ENCODE results near the gene DNAJA1. TPM values are rescaled to one million over a fixed set of nuclear protein-coding genes. Genes with fewer than 3 reads are reported as not detected.

Gene DNAJA1
- total RNA-seq, 2 experiments from 2014 or later: 109 to 110 TPM

- CTCF ChIA-PET (ENCODE audit: unreplicated experiment): no interaction called here
- Histone ChIP-seq H3K4me2 (ENCODE audit: low read length) (no peak overlapping the region), H3K9me2 (ENCODE audit: insufficient read depth, low read length) (no peaks in the 10 kb centered on the region), H3K9me3 (ENCODE audit: low read length) (no peaks in the 10 kb centered on the region), H3K27ac (ENCODE audit: low read depth, low read length, poor library complexity, severe bottlenecking) (no peak overlapping the region), H3K4me1 (ENCODE audit: insufficient read depth, low read length, poor library complexity, severe bottlenecking) (peaks cover 15% of the 10 kb centered on the region), H3K4me3 (ENCODE audit: low read depth, low read length, poor library complexity, severe bottlenecking) (no peak overlapping the region), H3K79me2 (ENCODE audit: insufficient read depth, low read depth, low read length) (peaks cover 66% of the 10 kb centered on the region), H3K36me3 (ENCODE audit: insufficient read depth, low read length) (peaks cover 100% of the 10 kb centered on the region), H4K20me1 (ENCODE audit: insufficient read depth, low read length) (peaks cover 28% of the 10 kb centered on the region), H2AFZ (ENCODE audit: low read length) (no peak overlapping the region)
- POLR2A ChIA-PET: no interaction called here
- DNase-seq (ENCODE audit: low spot score): no peak
- no peak for TF ChIP-seq EZH2phosphoT487 (IDR thresholded peaks at IDR 0.05; ENCODE audit: borderline replicate concordance, low read depth, low read length)
- TF ChIP-seq CTCF (conservative IDR thresholded peaks at IDR 0.05; ENCODE audit: low read length): no peak
- no TSS peak for BruUV-seq (replicated peaks)
- intact Hi-C loops (cut with micrococcal nuclease; ENCODE audit: unreplicated experiment): no loop called here
Measured at GRCh38 chr9:33032865-33033264, 7.8 kb downstream of the DNAJA1 start.

GRCh38 chr9:33040792-33041431, 15.8 kb downstream of the DNAJA1 start:
- Histone ChIP-seq H3K36me3 (ENCODE audit: insufficient read depth, low read length) (peaks cover 82% of the 10 kb centered on the region), H3K4me3 (ENCODE audit: low read depth, low read length, poor library complexity, severe bottlenecking) (no peak overlapping the region), H3K9me3 (ENCODE audit: low read length) (no peaks in the 10 kb centered on the region), H2AFZ (ENCODE audit: low read length) (no peak overlapping the region), H3K4me1 (ENCODE audit: insufficient read depth, low read length, poor library complexity, severe bottlenecking) (no peaks in the 10 kb centered on the region), H3K9me2 (ENCODE audit: insufficient read depth, low read length) (no peaks in the 10 kb centered on the region), H3K4me2 (ENCODE audit: low read length) (no peak overlapping the region), H4K20me1 (ENCODE audit: insufficient read depth, low read length) (no peaks in the 10 kb centered on the region), H3K27ac (ENCODE audit: low read depth, low read length, poor library complexity, severe bottlenecking) (no peak overlapping the region), H3K79me2 (ENCODE audit: insufficient read depth, low read depth, low read length) (no peaks in the 10 kb centered on the region)
- intact Hi-C loops (cut with micrococcal nuclease; ENCODE audit: unreplicated experiment): no loop called here
- CTCF ChIA-PET (ENCODE audit: unreplicated experiment): interaction anchor here (0.6 kb wide), 1 partner anchor 148 kb away, joined by 10 read pairs; no protein-coding TSS in a partner anchor
- TF ChIP-seq EZH2phosphoT487 (IDR thresholded peaks at IDR 0.05; ENCODE audit: borderline replicate concordance, low read depth, low read length) (no peak), CTCF (conservative IDR thresholded peaks at IDR 0.05; ENCODE audit: low read length) (no peak)
- POLR2A ChIA-PET: interaction anchor here (0.6 to 2.5 kb wide), 4 partner anchors 9 to 27 kb away, joined by 3 to 7 read pairs (median 4); partner anchors contain the start of gene DNAJA1
- BruUV-seq (replicated peaks): no TSS peak
- DNase-seq (ENCODE audit: low spot score): no peak

GRCh38 chr9:33041432-33042188, 16.5 kb downstream of the DNAJA1 start:
- H3K4me1 ChIP-seq (ENCODE audit: insufficient read depth, low read length, poor library complexity, severe bottlenecking): no peaks in the 10 kb centered on the region
- intact Hi-C loops (cut with micrococcal nuclease; ENCODE audit: unreplicated experiment): no loop called here
- no peaks in the 10 kb centered on the region for H3K9me3 ChIP-seq (ENCODE audit: low read length)
- BruUV-seq (replicated peaks): no TSS peak
- peaks cover 81% of the 10 kb centered on the region for H3K36me3 ChIP-seq (ENCODE audit: insufficient read depth, low read length)
- TF ChIP-seq CTCF (conservative IDR thresholded peaks at IDR 0.05; ENCODE audit: low read length): no peak
- TF ChIP-seq EZH2phosphoT487 (IDR thresholded peaks at IDR 0.05; ENCODE audit: borderline replicate concordance, low read depth, low read length): no peak
- no peak overlapping the region for H3K4me3 ChIP-seq (ENCODE audit: low read depth, low read length, poor library complexity, severe bottlenecking)
- DNase-seq (ENCODE audit: low spot score): no peak
- H3K4me2 ChIP-seq (ENCODE audit: low read length): no peak overlapping the region
- no peaks in the 10 kb centered on the region for H3K9me2 ChIP-seq (ENCODE audit: insufficient read depth, low read length)
- H2AFZ ChIP-seq (ENCODE audit: low read length): no peak overlapping the region
- no peaks in the 10 kb centered on the region for H4K20me1 ChIP-seq (ENCODE audit: insufficient read depth, low read length)
- no peak overlapping the region for H3K27ac ChIP-seq (ENCODE audit: low read depth, low read length, poor library complexity, severe bottlenecking)
- no peaks in the 10 kb centered on the region for H3K79me2 ChIP-seq (ENCODE audit: insufficient read depth, low read depth, low read length)
- CTCF ChIA-PET (ENCODE audit: unreplicated experiment): no interaction called here
- POLR2A ChIA-PET: interaction anchor here (0.8 kb wide), 1 partner anchor 17 kb away, joined by 3 read pairs; the partner anchor contains the start of gene DNAJA1
